C4-2B (cell line): Measurements from ENCODE around the gene ANK3.

Experiments
- ZFX ChIP-seq: fragments of 450-650 bp; IDR thresholded peaks from 2 replicates; pipeline ENCODE4 v1.6.1; 2017
- TF ChIP-seq, protein P1 (sequence below): fragments of 450-650 bp; conservative IDR thresholded peaks from 2 replicates; pipeline ENCODE4 v1.5.1; 2017; ENCODE audit warnings: mild to moderate bottlenecking

DNA sequence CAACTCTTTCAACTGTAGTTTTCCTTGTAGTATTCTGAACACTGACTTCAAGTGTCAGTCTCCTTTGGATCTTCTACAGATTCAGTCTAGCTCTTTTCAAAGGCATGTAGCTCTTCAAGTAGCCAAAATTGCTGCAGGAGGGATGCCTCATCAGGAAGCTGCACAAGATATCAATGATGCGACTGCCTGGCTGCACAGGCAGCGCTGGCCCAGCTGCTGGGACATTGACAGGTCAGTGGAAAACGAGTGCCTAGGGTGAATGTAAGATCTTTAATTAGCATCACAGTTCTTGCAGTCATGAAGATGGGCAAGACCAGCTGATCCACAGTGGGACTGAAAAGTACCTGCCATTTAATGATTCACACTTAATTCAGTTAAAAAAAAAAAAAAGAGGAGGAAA, 167.6 kb downstream of the ANK3 start:
- TF ChIP-seq, protein P1, sequence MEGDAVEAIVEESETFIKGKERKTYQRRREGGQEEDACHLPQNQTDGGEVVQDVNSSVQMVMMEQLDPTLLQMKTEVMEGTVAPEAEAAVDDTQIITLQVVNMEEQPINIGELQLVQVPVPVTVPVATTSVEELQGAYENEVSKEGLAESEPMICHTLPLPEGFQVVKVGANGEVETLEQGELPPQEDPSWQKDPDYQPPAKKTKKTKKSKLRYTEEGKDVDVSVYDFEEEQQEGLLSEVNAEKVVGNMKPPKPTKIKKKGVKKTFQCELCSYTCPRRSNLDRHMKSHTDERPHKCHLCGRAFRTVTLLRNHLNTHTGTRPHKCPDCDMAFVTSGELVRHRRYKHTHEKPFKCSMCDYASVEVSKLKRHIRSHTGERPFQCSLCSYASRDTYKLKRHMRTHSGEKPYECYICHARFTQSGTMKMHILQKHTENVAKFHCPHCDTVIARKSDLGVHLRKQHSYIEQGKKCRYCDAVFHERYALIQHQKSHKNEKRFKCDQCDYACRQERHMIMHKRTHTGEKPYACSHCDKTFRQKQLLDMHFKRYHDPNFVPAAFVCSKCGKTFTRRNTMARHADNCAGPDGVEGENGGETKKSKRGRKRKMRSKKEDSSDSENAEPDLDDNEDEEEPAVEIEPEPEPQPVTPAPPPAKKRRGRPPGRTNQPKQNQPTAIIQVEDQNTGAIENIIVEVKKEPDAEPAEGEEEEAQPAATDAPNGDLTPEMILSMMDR: no peak
- TF ChIP-seq ZFX: no peak
